Endothelial cell (in vitro differentiated cells): ENCODE results near the gene SDHAF3. TPM values are rescaled to one million over a fixed set of nuclear protein-coding genes. Genes with fewer than 3 reads are reported as not detected.

Experiments used
- DNase-seq: peaks from one replicate; pipeline ENCODE4 v3.0.0; 2021; ENCODE audit warnings: low spot score
- H3K27ac Mint-ChIP-seq: one replicate; pipeline ENCODE4 v1.8.0; 2021; ENCODE audit warnings: mixed read lengths, inconsistent platforms; ENCODE audit not compliant: unreplicated experiment
- H3K27me3 Mint-ChIP-seq: one replicate; pipeline ENCODE4 v1.8.0; 2021; ENCODE audit warnings: mild to moderate bottlenecking, moderate library complexity, mixed read lengths, inconsistent platforms; ENCODE audit not compliant: unreplicated experiment
- H3K36me3 Mint-ChIP-seq: one replicate; pipeline ENCODE4 v1.8.0; 2021; ENCODE audit warnings: mild to moderate bottlenecking, low read depth, mixed read lengths, inconsistent platforms; ENCODE audit not compliant: unreplicated experiment
- H3K4me1 Mint-ChIP-seq: one replicate; pipeline ENCODE4 v1.8.0; 2021; ENCODE audit warnings: mild to moderate bottlenecking, mixed read lengths, inconsistent platforms; ENCODE audit not compliant: unreplicated experiment
- H3K4me3 Mint-ChIP-seq: one replicate; pipeline ENCODE4 v1.8.0; 2021; ENCODE audit warnings: mild to moderate bottlenecking, mixed read lengths, inconsistent platforms; ENCODE audit not compliant: unreplicated experiment
- H3K9me3 Mint-ChIP-seq: one replicate; pipeline ENCODE4 v1.8.0; 2021; ENCODE audit warnings: mixed read lengths, inconsistent platforms; ENCODE audit not compliant: unreplicated experiment
- CTCF ChIP-seq: fragments of 200-600 bp; sonication (generic); IDR thresholded peaks from one replicate; pipeline ENCODE4 v1.5.0; 2021; ENCODE audit warnings: antibody characterized with exemption; ENCODE audit not compliant: unreplicated experiment
- total RNA-seq: library from RNA; stranded (reverse); fragmentation: NEBNext Ultra II Directional; extraction: Animal tissue kit (Norgen Biotek cat#: 25700); gene quantifications from one replicate; pipeline ENCODE4 v1.2.1, GENCODE V29; 2021; ENCODE audit not compliant: unreplicated experiment

The SDHAF3 gene
- total RNA-seq, 1 donor from 2014 or later: 6.7 TPM

- H3K27ac Mint-ChIP-seq: no peak overlapping the region
- TF ChIP-seq CTCF: no peak
- H3K4me1 Mint-ChIP-seq: no peaks in the 10 kb centered on the region
- no peaks in the 10 kb centered on the region for H3K36me3 Mint-ChIP-seq
- no peaks in the 10 kb centered on the region for H3K27me3 Mint-ChIP-seq
- no peak overlapping the region for H3K4me3 Mint-ChIP-seq
- H3K9me3 Mint-ChIP-seq: no peaks in the 10 kb centered on the region
- no peak for DNase-seq
Observed at GRCh38 chr7:97126483-97127171, 9.1 kb downstream of the SDHAF3 start.

- H3K4me3 Mint-ChIP-seq: no peak overlapping the region
- no peaks in the 10 kb centered on the region for H3K36me3 Mint-ChIP-seq
- H3K27me3 Mint-ChIP-seq: no peaks in the 10 kb centered on the region
- H3K9me3 Mint-ChIP-seq: no peaks in the 10 kb centered on the region
- H3K4me1 Mint-ChIP-seq: no peaks in the 10 kb centered on the region
- no peak overlapping the region for H3K27ac Mint-ChIP-seq
- TF ChIP-seq CTCF: no peak
- no peak for DNase-seq
Observed at GRCh38 chr7:97128736-97129135, 11.2 kb downstream of the SDHAF3 start.

- Mint-ChIP-seq H3K27ac (no peak overlapping the region), H3K27me3 (peaks cover 2% of the 10 kb centered on the region), H3K4me1 (no peaks in the 10 kb centered on the region), H3K9me3 (no peaks in the 10 kb centered on the region), H3K4me3 (no peak overlapping the region), H3K36me3 (peaks cover 3% of the 10 kb centered on the region)
- DNase-seq: no peak
- no peak for TF ChIP-seq CTCF
Observed at GRCh38 chr7:97130417-97131139, 13.1 kb downstream of the SDHAF3 start.

- peaks cover 10% of the 10 kb centered on the region for H3K9me3 Mint-ChIP-seq
- no peak overlapping the region for H3K27ac Mint-ChIP-seq
- H3K27me3 Mint-ChIP-seq: peaks cover 2% of the 10 kb centered on the region
Observed at GRCh38 chr7:97133159-97133558, 15.7 kb downstream of the SDHAF3 start.

More at GRCh38 chr7:97133159-97133558, 15.7 kb downstream of the SDHAF3 start:
- TF ChIP-seq CTCF: no peak
- DNase-seq: no peak
- Mint-ChIP-seq H3K4me1 (no peaks in the 10 kb centered on the region), H3K36me3 (peaks cover 9% of the 10 kb centered on the region), H3K4me3 (no peak overlapping the region)
